Lung (tissue), 12 donors: ENCODE data around the gene CCDC117. TPM values are rescaled to one million over a fixed set of nuclear protein-coding genes. Genes with fewer than 3 reads are reported as not detected.

ENCODE experiments used
- ATAC-seq: fragments of 200-7000 bp; cut with Tn5 transposase; one replicate; pipeline ENCODE4 v1.9.1; 2020; ENCODE audit warnings: moderate number of reproducible peaks; ENCODE audit not compliant: insufficient read depth, low FRiP score
- DNase-seq, 3 donors: peaks; one replicate each; pipeline ENCODE4 v3.0.0-alpha.2; 2013 to 2017
- H3K27ac ChIP-seq, 2 donors: one replicate each; pipeline ENCODE4 v1.5.1; 2013; ENCODE audit warnings: mild to moderate bottlenecking in 2 of 2, moderate library complexity in 2 of 2, control low read depth in 1 of 2, inconsistent platforms in 1 of 2, low read depth in 1 of 2, low read length in 1 of 2
- H3K27me3 ChIP-seq, 3 donors: one replicate each; pipeline ENCODE4 v1.5.1; 2013; ENCODE audit warnings: low read length in 2 of 3; ENCODE audit not compliant: control insufficient read depth in 3 of 3, insufficient read depth in 3 of 3
- H3K36me3 ChIP-seq, 4 donors: one replicate each; pipeline ENCODE4 v1.5.1; 2013; ENCODE audit warnings: low read length in 4 of 4, mild to moderate bottlenecking in 1 of 4, moderate library complexity in 1 of 4; ENCODE audit not compliant: control insufficient read depth in 4 of 4, insufficient read depth in 4 of 4
- H3K4me1 ChIP-seq, 5 donors: one replicate each; pipeline ENCODE4 v1.5.1; 2013; ENCODE audit warnings: low read length in 5 of 5, mild to moderate bottlenecking in 2 of 5, moderate library complexity in 1 of 5; ENCODE audit not compliant: control insufficient read depth in 5 of 5, insufficient read depth in 5 of 5
- H3K4me3 ChIP-seq: one replicate; pipeline ENCODE4 v1.5.1; 2013; ENCODE audit warnings: mild to moderate bottlenecking, control low read depth, moderate library complexity
- H3K9ac ChIP-seq, 2 donors: one replicate each; pipeline ENCODE4 v1.5.1; 2013; ENCODE audit warnings: low read length in 2 of 2, control low read depth in 1 of 2; ENCODE audit not compliant: insufficient read depth in 1 of 2
- H3K9me3 ChIP-seq, 4 donors: one replicate each; pipeline ENCODE4 v1.5.1; 2013; ENCODE audit warnings: low read length in 3 of 4, mild to moderate bottlenecking in 1 of 4, moderate library complexity in 1 of 4; ENCODE audit not compliant: control insufficient read depth in 4 of 4, insufficient read depth in 3 of 4
- CTCF ChIP-seq: IDR thresholded peaks from 2 replicates; pipeline ENCODE4 v1.5.1; 2012; ENCODE audit warnings: mild to moderate bottlenecking; ENCODE audit errors: control extremely low read depth, extremely low read depth
- WGBS, 2 donors: extraction: QIAGEN DNeasy Blood & Tissue Kit; methylation state at CpG; one replicate each; pipeline ENCODE4 v1.1.7; 2013; 5-methylcytosine and 5-hydroxymethylcytosine counted together
- polyA plus RNA-seq, 2 donors: library from polyadenylated mRNA; stranded (reverse); fragments of 200-250 nt; gene quantifications; one replicate each; pipeline ENCODE4 v1.2.1, GENCODE V29; 2013
- total RNA-seq, 2 donors: library from RNA; depleted of rRNA in 1 of 2; stranded (reverse); fragments of >200 nt in 1 of 2; gene quantifications; one replicate each; pipeline ENCODE4 v1.2.1, GENCODE V29; 2014 to 2021
- donor health status: control.
- donor health status: control.
- donor health status: Bipolar disorder and iron deficiency.
- donor health status: healthy.
- donor health status: DM: yes; HTN: yes; CAD: no.

CCDC117 gene
- total and polyA plus RNA-seq, 4 donors, result 7.8 to 29.2 (median 16.4) TPM

DNA sequence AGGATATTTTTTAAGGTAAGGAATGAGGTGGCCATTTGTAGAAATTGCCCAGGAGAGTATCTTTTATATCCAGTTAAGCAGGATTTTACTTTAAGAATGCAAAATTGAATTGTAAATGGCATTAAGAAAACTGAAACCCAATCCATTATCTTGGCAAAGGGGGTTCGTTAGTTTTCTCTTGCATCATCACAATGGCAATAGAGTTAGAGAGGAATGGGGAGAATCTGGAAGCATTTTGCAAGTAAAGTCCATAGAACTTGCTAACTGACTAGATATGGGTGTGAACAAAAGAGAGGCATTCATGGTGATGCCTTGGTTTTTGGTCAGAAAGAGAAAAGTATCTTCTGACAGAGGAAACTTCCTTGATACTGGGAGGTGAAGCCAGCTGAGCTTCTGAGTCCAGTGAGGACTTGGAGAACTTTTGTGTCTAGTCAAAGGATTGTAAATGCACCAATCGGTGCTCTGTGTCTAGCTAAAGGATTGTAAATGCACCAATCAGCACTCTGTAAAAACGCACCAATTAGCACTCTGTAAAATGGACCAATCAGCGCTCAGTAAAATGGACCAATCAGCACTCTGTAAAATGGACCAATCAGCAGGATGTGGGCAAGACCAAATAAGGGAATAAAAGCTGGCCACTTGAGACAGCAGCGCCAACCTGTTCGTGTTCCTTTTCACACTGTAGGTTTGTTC, 3.6 kb upstream of the CCDC117 start:
- Histone ChIP-seq H3K36me3 (no peaks in the 10 kb centered on the region), H3K4me1 (peaks cover 0 to 5% (median 0%) of the 10 kb centered on the region in 5 donors), H3K9ac (no peak overlapping the region), H3K9me3 (no peaks in the 10 kb centered on the region), H3K27ac (no peak overlapping the region), H3K4me3 (no peak overlapping the region), H3K27me3 (no peaks in the 10 kb centered on the region)
- 86 to 91% methylated on average over 6 of the region's 6 CpGs for WGBS, 2 donors
- DNase-seq (no peak), ATAC-seq (no peak)
- TF ChIP-seq CTCF, result no peak

GRCh38 chr22:28769394-28770085, 3.0 kb upstream of the CCDC117 start:
- DNase-seq, result no peak
- WGBS, 2 donors, result 89 to 93% methylated on average over 14 of the region's 14 CpGs
- no peak for TF ChIP-seq CTCF

DNA sequence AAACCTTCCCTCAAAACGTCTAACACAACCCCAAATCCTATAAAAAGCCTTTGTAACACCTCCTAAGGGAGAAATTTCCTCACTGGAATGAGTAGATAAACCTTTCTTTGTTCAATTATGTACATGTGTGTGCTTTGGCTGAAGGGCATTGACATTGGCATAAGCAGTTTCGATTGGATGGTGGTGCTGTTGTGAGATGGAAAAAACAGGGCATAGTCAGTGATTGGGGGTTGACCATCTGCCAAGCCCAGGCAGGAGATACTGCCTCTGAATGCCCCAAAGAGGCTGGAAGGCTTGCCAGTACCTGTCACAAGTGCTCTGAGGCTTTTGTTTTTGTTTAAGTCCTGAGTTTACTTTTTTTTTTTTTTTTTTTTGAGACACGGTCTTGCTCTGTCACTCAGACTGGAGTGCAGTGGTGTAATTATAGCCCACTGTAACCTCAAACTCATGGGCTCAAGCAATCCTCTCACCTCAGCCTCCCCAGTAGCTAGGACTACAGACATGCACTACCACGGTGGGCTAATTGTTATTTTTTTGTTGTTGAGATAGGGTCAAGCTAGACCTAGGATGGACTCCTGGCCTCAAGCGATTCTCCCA, 1.2 kb upstream of the CCDC117 start:
- Histone ChIP-seq H3K27me3 (no peaks in the 10 kb centered on the region), H3K9ac (no peak overlapping the region)

More at GRCh38 chr22:28769394-28770085, 3.0 kb upstream of the CCDC117 start:
- Histone ChIP-seq H3K27ac (no peak overlapping the region), H3K9ac (no peak overlapping the region), H3K4me3 (no peak overlapping the region), H3K36me3 (no peaks in the 10 kb centered on the region), H3K9me3 (no peaks in the 10 kb centered on the region), H3K4me1 (peaks cover 0 to 5% (median 0%) of the 10 kb centered on the region in 5 donors), H3K27me3 (no peaks in the 10 kb centered on the region)
- ATAC-seq, result no peak

More for the DNA sequence above, 1.2 kb upstream of the CCDC117 start:
- no peak for DNase-seq
- Histone ChIP-seq H3K27ac (no peak overlapping the region), H3K9me3 (no peaks in the 10 kb centered on the region), H3K4me3 (no peak overlapping the region), H3K4me1 (peaks cover 0 to 5% (median 0%) of the 10 kb centered on the region in 5 donors), H3K36me3 (peaks cover 0 to 5% (median 2%) of the 10 kb centered on the region in 4 donors)
- no peak for ATAC-seq
- no peak for TF ChIP-seq CTCF
- WGBS, 2 donors, result 80 to 86% methylated on average over 5 of the region's 5 CpGs
